GM12891 (cell line): ENCODE results near the gene PIRT.

Experiments used
- PAX5 ChIP-seq: IDR thresholded peaks from 2 replicates; pipeline ENCODE4 v1.6.1; 2011; ENCODE audit warnings: low read length, moderate library complexity, mild to moderate bottlenecking; ENCODE audit not compliant: insufficient read depth, severe bottlenecking
- POLR2A ChIP-seq: IDR thresholded peaks from 2 replicates; pipeline ENCODE4 v1.6.1; 2011; ENCODE audit warnings: low read depth, low read length, control low read depth
- POLR2AphosphoS5 ChIP-seq: IDR thresholded peaks from 2 replicates; pipeline ENCODE4 v1.6.1; 2011; ENCODE audit warnings: low read depth, low read length, control low read depth
- POU2F2 ChIP-seq: IDR thresholded peaks from 2 replicates; pipeline ENCODE4 v1.6.1; 2011; ENCODE audit warnings: low read depth, mild to moderate bottlenecking, control low read depth, low read length, moderate library complexity
- TAF1 ChIP-seq: IDR thresholded peaks from 2 replicates; pipeline ENCODE4 v1.6.1; 2011; ENCODE audit warnings: low read depth, low read length, control low read depth

GRCh38 chr17:10809605-10810004, 28.3 kb downstream of the PIRT start:
- no peak for TF ChIP-seq POLR2A
- no peak for TF ChIP-seq PAX5
- TF ChIP-seq TAF1 = no peak
- TF ChIP-seq POLR2AphosphoS5 = no peak
- no peak for TF ChIP-seq POU2F2
